HG03457 (cell line): ENCODE results near the gene FRG2B.
"Not testable (repeated sequence)": the region's sequence is repeated elsewhere in the genome, so short reads cannot be mapped to it uniquely, and the experiment has no call there.

ENCODE experiments used
- ATAC-seq: cut with Tn5 transposase; IDR thresholded peaks from one replicate; pipeline ENCODE4 v1.9.1; 2021; ENCODE audit warnings: moderate number of reproducible peaks; ENCODE audit not compliant: unreplicated experiment

Gene FRG2B

DNA sequence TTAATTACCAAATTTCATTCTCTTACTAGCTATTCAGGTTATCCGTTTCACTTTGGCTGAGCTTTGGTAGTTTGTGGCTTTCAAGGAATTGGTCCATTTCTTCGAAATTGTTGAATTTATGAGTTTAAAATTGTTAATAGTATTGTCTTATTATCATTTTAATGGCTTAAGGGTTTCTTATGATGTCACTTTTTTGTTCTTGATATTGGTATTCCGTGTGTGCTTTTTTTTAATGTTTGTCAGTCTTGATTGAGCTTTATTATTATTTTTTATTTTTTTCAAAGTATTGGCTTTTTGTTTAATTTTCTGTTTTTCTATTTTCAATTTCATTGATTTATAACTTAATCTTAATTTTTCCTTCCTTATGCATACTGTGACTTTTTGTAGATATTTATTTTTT is 25.9 kb downstream of the FRG2B start:
- ATAC-seq, result no peak

DNA sequence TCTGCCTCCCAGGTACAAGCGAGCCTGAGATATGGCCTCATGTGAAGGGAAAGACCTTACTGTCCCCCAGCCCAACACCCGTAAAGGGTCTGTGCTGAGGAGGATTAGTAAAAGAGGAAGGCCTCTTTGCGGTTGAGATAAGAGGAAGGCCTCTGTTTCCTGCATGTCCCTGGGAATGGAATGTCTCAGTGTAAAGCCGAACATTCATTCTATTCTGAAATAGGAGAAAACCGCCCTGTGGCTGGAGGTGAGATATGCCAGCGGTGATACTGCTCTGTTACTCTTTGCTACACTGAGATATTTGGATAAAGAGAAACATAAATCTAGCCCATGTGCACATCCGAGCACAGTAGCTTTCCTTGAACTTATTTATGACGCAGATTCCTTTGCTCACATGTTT is 26.7 kb downstream of the FRG2B start:
- not testable (repeated sequence) for ATAC-seq

DNA sequence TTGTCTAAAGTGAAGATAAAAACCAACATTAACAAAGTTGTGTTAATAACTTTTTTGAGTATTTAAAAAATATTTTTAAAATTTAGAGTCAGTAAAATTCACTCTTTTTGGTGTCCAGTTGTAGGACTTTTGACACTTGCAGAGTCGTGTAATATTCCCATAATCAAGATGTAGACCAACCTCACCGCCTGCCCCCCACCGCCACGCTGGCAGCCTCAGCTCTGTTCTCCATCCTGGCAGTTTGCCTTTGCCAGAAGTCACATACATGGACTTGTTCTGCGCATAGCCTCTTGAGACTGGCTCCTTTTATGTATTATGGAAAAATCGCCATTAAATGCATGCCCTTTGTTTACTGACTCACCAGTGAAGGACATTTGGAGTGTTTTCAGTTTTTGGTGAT is 33.9 kb downstream of the FRG2B start:
- ATAC-seq, result no peak

DNA sequence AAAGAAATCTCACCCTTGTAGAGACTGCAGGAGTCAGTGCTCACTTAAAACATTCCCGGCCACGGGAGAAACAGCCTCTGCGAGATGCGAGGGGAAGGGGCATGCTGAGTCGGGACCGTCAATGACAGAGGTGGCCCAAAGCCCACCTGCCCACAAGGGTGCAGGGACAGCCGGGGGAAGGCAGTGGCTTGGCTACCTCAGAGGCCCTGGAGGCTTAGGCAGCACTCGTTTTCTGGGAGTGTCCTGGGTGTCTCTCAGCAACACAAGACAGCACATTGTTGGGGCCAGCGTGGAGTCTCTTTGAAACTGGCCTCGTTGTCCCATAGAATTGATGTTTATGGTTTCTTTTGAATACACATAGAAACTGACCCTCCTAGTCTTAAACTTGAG is 35.6 kb downstream of the FRG2B start:
- ATAC-seq, result no peak

DNA sequence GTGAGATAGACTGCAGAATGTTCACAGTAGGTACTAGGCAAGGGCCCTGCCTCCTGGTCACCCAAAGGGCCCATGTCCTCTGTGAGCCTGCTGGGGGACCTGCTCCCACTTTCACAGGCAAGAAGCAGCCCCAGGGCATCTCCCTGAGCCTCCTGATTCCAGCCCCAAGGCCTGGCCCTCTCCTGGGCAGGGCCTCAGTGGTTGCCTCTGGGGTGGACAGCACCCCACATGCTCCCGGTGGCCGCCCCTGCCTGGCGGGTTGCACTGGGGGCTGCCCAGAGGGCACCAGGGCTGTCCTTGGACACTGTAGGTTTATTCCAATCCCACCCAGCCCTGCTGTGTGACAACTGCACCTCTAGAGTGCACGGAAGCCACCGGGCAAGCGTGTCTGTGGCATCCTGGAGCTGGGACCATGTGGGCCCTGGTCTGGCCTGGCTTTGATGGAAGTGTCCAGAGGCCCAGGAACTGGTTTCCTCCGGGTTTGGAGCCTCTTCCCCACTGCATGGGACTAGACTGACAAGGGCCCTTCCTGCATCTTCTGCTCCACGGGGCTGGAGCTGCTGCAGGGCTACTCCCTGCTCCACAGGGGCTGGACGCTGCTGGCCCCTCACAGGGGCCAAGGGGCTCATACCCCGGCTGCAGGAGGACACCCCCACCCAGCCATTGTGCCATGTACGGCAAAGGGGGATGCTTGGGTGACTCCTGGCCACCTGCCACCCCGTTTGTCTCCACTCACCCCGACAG is 36.2 kb downstream of the FRG2B start:
- ATAC-seq, result no peak

DNA sequence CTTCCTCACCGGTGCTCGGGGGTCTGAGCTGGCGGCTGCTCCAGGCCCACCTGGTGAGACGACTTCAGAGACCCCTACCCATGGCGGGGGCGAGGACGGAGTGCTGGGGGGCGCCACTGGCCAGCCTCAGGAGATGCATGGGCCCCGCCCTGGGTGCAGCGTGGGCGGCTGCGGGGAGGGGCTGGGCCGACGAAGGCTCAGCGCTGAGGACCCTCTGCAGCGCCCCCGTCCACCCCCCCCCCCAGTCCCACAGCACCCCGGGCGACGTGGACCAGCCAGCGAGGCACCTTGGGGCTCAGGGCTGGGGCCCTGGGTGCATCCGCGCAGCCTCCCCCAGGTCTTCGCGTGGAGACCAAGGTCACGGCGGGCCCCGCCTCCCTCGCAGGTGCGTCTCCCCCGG is 49.6 kb downstream of the FRG2B start:
- not testable (repeated sequence) for ATAC-seq
